Stomach (tissue), 9 donors: ENCODE results near the gene MYO16. TPM values are rescaled to one million over a fixed set of nuclear protein-coding genes. Genes with fewer than 3 reads are reported as not detected.
A peak's percentile ranks its signal among the peaks of the same experiment; 100 is the strongest.

Experiments used
- DNase-seq, 2 donors: peaks; one replicate each; pipeline versions ENCODE4 v3.0.0 to v3.0.0-alpha.2; 2013 to 2019
- H3K27ac ChIP-seq, 5 donors: fragments of 200-600 bp in 4 of 5; sonication (generic) in 4 of 5; one replicate each; pipeline ENCODE4 v1.5.1; 2013 to 2019; ENCODE audit warnings: mild to moderate bottlenecking in 1 of 5, moderate library complexity in 1 of 5
- H3K27me3 ChIP-seq, 3 donors: fragments of 200-600 bp; sonication (generic); one replicate each; pipeline ENCODE4 v1.5.1; 2017 to 2019; ENCODE audit warnings: mixed run types in 1 of 3
- H3K36me3 ChIP-seq, 4 donors: fragments of 200-600 bp; sonication (generic); 1 replicate in 3 of 4; 2 replicates in 1 of 4; pipeline ENCODE4 v1.5.1; 2016 to 2019
- H3K4me1 ChIP-seq, 4 donors: fragments of 200-600 bp; sonication (generic); one replicate each; pipeline ENCODE4 v1.5.1; 2016 to 2019
- H3K4me3 ChIP-seq, 4 donors: fragments of 200-600 bp; sonication (generic) in 3 of 4; one replicate each; pipeline ENCODE4 v1.5.1; 2016 to 2019; ENCODE audit warnings: mild to moderate bottlenecking in 1 of 4
- H3K9me3 ChIP-seq, 4 donors: fragments of 200-600 bp; sonication (generic); one replicate each; pipeline ENCODE4 v1.5.1; 2016 to 2019
- EP300 ChIP-seq: sonication (generic); formaldehyde crosslinking; IDR thresholded peaks from one replicate; pipeline ENCODE4 v1.6.1; 2017; ENCODE audit warnings: antibody characterized with exemption
- POLR2A ChIP-seq, 4 donors: fragments of 450-650 bp; IDR thresholded peaks; one replicate each; pipeline ENCODE4 v1.6.1; 2016; ENCODE audit warnings: antibody characterized with exemption in 4 of 4, control low read depth in 2 of 4, mild to moderate bottlenecking in 1 of 4, moderate library complexity in 1 of 4
- POLR2AphosphoS5 ChIP-seq, 3 donors: sonication (generic); formaldehyde crosslinking; IDR thresholded peaks; one replicate each; pipeline ENCODE4 v1.6.1; 2016; ENCODE audit warnings: antibody characterized with exemption in 3 of 3
- WGBS, 5 donors: extraction: QIAGEN DNeasy Blood & Tissue Kit in 3 of 5; methylation state at CpG; one replicate each; pipeline versions ENCODE4 v1.1.5 to v1.1.7; 2013 to 2018; 5-methylcytosine and 5-hydroxymethylcytosine counted together
- intact Hi-C: fragments of 100-400 bp; cut with DNase I; formaldehyde crosslinking; loops from one replicate; pipeline ENCODE4 v1.15.1; 2023; ENCODE audit warnings: low total_unique reads
- polyA plus RNA-seq, 3 donors: library from polyadenylated mRNA; stranded (reverse); fragments of 200-250 nt; gene quantifications; one replicate each; pipeline ENCODE4 v1.2.3, GENCODE V29; 2013
- total RNA-seq, 5 donors: library from RNA; depleted of rRNA; stranded (reverse); fragments of >200 nt; gene quantifications; one replicate each; pipeline versions ENCODE4 v1.1.0 to v1.2.3, GENCODE V29; 2014 to 2016
- TF ChIP-seq, protein P1 (sequence below), 7 experiments: fragments of 450-650 bp in 4 of 7; fragments of 200-600 bp in 3 of 7; sonication (generic) in 3 of 7; IDR thresholded peaks; one replicate each; pipeline ENCODE4 v1.5.1; 2016 to 2019; ENCODE audit warnings: antibody characterized with exemption in 7 of 7, control low read depth in 2 of 7, mild to moderate bottlenecking in 1 of 7
- donor health status: healthy with polysubstance abuse.
- donor health status: Bipolar disorder and iron deficiency.
- donor health status: healthy.

Gene MYO16
- total and polyA plus RNA-seq, 8 donors = under 0.01 to 1.8 (median 0.15) TPM; not detected in 3

DNA sequence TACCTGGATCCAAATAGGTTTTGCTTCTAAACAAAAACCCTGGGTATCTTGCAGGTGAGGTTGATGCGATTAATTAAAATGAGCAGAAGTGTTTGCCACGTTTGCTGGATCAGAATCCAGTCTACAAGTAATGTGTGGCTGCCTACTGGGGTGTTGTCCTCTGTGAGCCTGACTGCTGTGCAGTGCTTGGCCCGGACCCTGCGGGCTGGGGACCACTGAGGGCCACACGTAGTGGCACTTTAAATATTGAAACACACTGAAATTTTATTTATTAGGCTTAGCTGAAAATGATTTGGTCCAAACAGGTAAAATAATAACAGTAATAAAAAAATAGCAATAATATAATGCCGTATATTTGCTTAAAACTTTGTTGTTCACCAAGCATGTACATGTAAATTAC is 338.0 kb downstream of the MYO16 start:
- Histone ChIP-seq H3K27ac (no peak overlapping the region), H3K4me3 (no peak overlapping the region), H3K4me1 (no peaks in the 10 kb centered on the region), H3K27me3 (no peaks in the 10 kb centered on the region), H3K36me3 (no peaks in the 10 kb centered on the region), H3K9me3 (no peaks in the 10 kb centered on the region)
- no peak for DNase-seq
- intact Hi-C loops = no loop called here
- TF ChIP-seq EP300 = no peak
- 81 to 93% (median 86%) methylated on average over 6 of the region's 6 CpGs for WGBS, 5 donors

DNA sequence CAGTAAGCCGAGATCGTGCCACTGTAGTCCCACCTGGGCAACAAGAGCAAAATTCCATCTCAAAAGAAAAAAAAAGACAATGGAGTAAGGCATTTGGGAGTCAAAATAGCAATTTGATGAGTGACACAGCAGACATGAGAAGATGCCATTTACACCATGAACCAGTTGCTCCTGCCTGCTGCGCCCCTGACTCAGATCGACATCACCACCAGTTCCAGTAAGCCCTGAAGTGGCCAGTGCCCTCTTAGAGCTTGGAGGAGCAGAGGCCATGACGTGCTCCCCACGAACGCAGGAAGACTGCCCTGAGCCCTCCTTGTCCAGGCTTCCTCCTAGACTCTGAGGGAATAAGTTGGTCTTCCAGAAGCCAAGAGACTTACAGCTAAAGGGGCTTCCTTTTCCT is 339.2 kb downstream of the MYO16 start:
- Histone ChIP-seq H3K9me3 (no peaks in the 10 kb centered on the region), H3K27ac (no peak overlapping the region), H3K4me1 (no peaks in the 10 kb centered on the region), H3K36me3 (no peaks in the 10 kb centered on the region), H3K27me3 (no peaks in the 10 kb centered on the region), H3K4me3 (no peak overlapping the region)
- no peak for DNase-seq
- intact Hi-C loops = no loop called here
- TF ChIP-seq EP300 = no peak
- no peak for TF ChIP-seq POLR2AphosphoS5 (IDR thresholded peaks at IDR 0.05)
- TF ChIP-seq POLR2A (IDR thresholded peaks at IDR 0.05) = no peak
- TF ChIP-seq, protein P1, sequence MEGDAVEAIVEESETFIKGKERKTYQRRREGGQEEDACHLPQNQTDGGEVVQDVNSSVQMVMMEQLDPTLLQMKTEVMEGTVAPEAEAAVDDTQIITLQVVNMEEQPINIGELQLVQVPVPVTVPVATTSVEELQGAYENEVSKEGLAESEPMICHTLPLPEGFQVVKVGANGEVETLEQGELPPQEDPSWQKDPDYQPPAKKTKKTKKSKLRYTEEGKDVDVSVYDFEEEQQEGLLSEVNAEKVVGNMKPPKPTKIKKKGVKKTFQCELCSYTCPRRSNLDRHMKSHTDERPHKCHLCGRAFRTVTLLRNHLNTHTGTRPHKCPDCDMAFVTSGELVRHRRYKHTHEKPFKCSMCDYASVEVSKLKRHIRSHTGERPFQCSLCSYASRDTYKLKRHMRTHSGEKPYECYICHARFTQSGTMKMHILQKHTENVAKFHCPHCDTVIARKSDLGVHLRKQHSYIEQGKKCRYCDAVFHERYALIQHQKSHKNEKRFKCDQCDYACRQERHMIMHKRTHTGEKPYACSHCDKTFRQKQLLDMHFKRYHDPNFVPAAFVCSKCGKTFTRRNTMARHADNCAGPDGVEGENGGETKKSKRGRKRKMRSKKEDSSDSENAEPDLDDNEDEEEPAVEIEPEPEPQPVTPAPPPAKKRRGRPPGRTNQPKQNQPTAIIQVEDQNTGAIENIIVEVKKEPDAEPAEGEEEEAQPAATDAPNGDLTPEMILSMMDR (IDR thresholded peaks at IDR 0.05) = no peak
- 90 to 100% (median 92%) methylated on average over 4 to 7 of the region's 7 CpGs for WGBS, 5 donors

DNA sequence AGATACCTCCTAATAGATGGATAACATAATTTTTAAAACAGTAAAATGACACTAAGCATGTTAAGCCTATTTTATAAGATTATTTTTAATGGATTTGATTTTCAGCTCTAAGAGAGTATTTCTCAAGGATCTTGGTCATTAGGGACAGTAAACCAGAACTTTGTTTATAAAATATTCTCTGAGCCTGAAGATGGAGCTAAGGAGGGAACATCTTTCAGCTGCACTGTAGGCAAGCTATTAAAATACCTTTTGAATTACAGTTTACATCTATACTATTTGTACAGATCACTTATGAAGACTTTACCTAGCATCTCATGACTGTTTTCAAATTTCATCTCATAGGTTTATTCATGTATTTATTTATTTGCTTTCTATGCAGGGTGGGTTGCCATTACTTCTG is 345.3 kb downstream of the MYO16 start:
- no peak overlapping the region for H3K4me3 ChIP-seq
- TF ChIP-seq, protein P1 (IDR thresholded peaks at IDR 0.05) = no peak
- TF ChIP-seq POLR2AphosphoS5 (IDR thresholded peaks at IDR 0.05) = no peak
- no peaks in the 10 kb centered on the region for H3K36me3 ChIP-seq
- H3K27me3 ChIP-seq = no peaks in the 10 kb centered on the region
- H3K4me1 ChIP-seq = peaks cover 0 to 1% (median 0%) of the 10 kb centered on the region in 4 donors
- H3K9me3 ChIP-seq = no peaks in the 10 kb centered on the region
- intact Hi-C loops = no loop called here
- no peak overlapping the region for H3K27ac ChIP-seq
- DNase-seq = no peak

DNA sequence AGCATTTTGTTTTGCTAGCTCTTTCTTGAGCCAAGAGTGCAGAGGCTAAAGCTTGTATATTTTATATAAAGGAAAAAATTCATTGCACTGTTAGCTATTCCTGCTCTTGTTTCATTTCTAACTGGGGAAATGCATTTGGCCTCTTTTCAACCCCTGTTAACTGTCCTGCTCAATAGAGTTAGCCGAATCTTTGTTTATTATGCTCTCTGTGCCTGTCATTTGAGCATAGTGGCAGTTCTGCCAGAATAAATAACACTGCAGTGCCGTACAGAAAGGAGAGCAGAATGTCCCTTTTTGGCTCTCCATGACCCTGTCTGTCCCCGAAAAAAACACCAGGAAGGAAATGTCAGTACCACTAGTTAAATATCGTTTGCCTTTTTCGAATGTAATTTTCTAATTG is 350.8 kb downstream of the MYO16 start:
- peak in 1 of 2 donors; percentile 61 for DNase-seq
- H3K4me3 ChIP-seq = no peak overlapping the region
- WGBS, 5 donors = 10 to 24% (median 18%) methylated on average over 5 of the region's 5 CpGs
- no peaks in the 10 kb centered on the region for H3K27me3 ChIP-seq
- peaks cover 0 to 10% (median 0%) of the 10 kb centered on the region in 4 donors for H3K4me1 ChIP-seq
- intact Hi-C loops = no loop called here
- H3K27ac ChIP-seq = no peak overlapping the region
- no peaks in the 10 kb centered on the region for H3K36me3 ChIP-seq
- no peaks in the 10 kb centered on the region for H3K9me3 ChIP-seq
- no peak for TF ChIP-seq POLR2A (IDR thresholded peaks at IDR 0.05)
- no peak for TF ChIP-seq POLR2AphosphoS5 (IDR thresholded peaks at IDR 0.05)
- no peak for TF ChIP-seq EP300
- TF ChIP-seq, protein P1 (IDR thresholded peaks at IDR 0.05) = no peak

DNA sequence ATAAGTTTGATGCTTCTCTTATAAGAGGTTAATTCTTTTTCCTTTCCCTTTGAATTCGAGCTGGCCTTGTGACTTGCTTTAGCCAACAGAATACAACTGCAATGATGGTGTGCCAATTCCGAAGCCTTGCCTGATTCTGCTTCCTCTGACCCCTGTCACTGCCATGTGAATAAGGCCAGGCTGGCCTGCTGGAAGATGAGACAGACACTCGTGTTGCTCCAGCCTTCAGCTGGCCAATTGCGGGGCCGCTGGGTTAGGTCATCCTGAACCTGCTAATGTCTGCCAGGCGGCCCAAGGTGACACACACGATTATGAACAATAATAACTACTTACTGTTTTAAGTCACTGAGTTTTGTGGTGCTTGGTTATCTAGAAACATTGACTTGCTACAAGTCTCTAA is 352.0 kb downstream of the MYO16 start:
- no peak for DNase-seq
- Histone ChIP-seq H3K4me1 (peaks cover 0 to 10% (median 0%) of the 10 kb centered on the region in 4 donors), H3K4me3 (no peak overlapping the region), H3K9me3 (no peaks in the 10 kb centered on the region), H3K27ac (no peak overlapping the region), H3K27me3 (no peaks in the 10 kb centered on the region), H3K36me3 (no peaks in the 10 kb centered on the region)
- TF ChIP-seq, protein P1 (IDR thresholded peaks at IDR 0.05) = no peak
- TF ChIP-seq POLR2AphosphoS5 (IDR thresholded peaks at IDR 0.05) (no peak), POLR2A (IDR thresholded peaks at IDR 0.05) (no peak), EP300 (no peak)
- intact Hi-C loops = no loop called here
- WGBS, 5 donors = 75 to 85% (median 82%) methylated on average over 7 of the region's 7 CpGs
